Ecto neural progenitor cell (in vitro differentiated cells): ENCODE results near the gene ERFE.
A peak's percentile ranks its signal among the peaks of the same experiment; 100 is the strongest.

Source experiments
- DNase-seq: peaks from one replicate; pipeline ENCODE4 v3.0.0-alpha.2; 2018; ENCODE audit warnings: low spot score

Gene ERFE

GRCh38 chr2:238155051-238155760 is 3.6 kb upstream of the ERFE start:
- no peak for DNase-seq

GRCh38 chr2:238155761-238156694 is 2.7 kb upstream of the ERFE start:
- DNase-seq: no peak

- no peak for DNase-seq
Measured at GRCh38 chr2:238157506-238158017, 1.2 kb upstream of the ERFE start.

GRCh38 chr2:238158018-238158508 is 707 bp upstream of the ERFE start:
- DNase-seq: peak; percentile 50

GRCh38 chr2:238159071-238159539 is 335 bp downstream of the ERFE start:
- no peak for DNase-seq

GRCh38 chr2:238159661-238160205 is 963 bp downstream of the ERFE start:
- DNase-seq: peak; percentile 58

GRCh38 chr2:238160206-238161129 is 1.7 kb downstream of the ERFE start:
- no peak for DNase-seq

- no peak for DNase-seq
Measured at GRCh38 chr2:238161291-238162051, 2.7 kb downstream of the ERFE start.

- no peak for DNase-seq
Measured at GRCh38 chr2:238162251-238162845, 3.6 kb downstream of the ERFE start.

GRCh38 chr2:238162846-238163441 is 4.2 kb downstream of the ERFE start:
- peak; percentile 47 for DNase-seq

- DNase-seq: peak; percentile 49
Measured at GRCh38 chr2:238163481-238164198, 4.9 kb downstream of the ERFE start.

GRCh38 chr2:238164906-238165287 is 6.1 kb downstream of the ERFE start:
- DNase-seq: no peak

GRCh38 chr2:238165288-238165921 is 6.6 kb downstream of the ERFE start:
- DNase-seq: peak; percentile 43

GRCh38 chr2:238166391-238167343 is 7.9 kb downstream of the ERFE start:
- no peak for DNase-seq

- DNase-seq: no peak
Measured at GRCh38 chr2:238167344-238167715, 8.6 kb downstream of the ERFE start.

- DNase-seq: no peak
Measured at GRCh38 chr2:238167761-238168160, 9.0 kb downstream of the ERFE start.
